ENCODE measurements around the gene SPDYE4.

SPDYE4 gene

DNA sequence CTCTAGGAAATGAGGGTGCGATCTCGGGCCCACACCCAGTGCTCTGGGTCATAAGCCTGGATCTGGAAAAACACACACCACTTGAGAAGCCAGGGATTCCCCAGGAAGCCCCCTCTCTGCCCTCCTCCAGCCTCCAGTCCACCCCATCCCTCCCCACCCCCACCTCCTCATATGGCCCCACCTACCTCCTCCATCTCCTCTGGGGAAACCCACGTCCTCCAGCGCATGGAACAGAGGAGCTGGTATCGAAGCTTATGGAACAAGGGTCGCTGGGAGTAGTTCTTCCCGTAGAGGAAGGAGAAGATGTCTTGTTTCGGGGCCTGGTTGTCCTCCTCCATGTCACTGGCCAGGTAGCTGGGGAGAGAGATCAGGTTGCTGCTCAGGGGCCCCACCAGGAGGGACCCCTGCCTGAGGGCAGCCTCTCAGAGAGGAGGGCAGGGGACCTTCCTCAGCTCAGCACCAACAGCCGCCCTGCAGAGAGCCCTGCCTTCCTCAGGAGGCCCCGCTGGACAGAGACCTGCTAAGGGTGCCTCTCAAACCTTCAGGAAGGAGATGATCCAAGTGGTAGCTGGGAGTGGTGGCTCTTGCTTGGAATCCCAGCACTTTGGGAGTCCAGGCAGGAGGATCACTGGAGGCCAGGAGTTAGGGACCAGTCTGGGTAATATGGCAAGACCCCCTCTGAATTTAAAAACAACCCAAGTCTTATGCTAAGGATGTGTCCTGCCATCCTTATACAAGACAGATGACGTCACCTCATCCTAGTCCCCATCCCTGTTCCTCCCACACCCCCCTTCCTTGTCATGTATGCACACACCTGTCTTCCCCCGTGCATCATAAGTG is 5.0 kb downstream of the SPDYE4 start:
- H3K27me3 ChIP-seq (ENCODE audit: insufficient read depth, poor library complexity, severe bottlenecking) = no peaks in the 10 kb centered on the region
- H3K4me3 ChIP-seq (replicated peaks; ENCODE audit: insufficient read depth, low read length) = no peak overlapping the region
- no peak overlapping the region for H3K27ac ChIP-seq (replicated peaks)
- no peak for DNase-seq (ENCODE audit: low read depth in 1 of 2, low spot score in 1 of 2)
- TF ChIP-seq, protein P1, sequence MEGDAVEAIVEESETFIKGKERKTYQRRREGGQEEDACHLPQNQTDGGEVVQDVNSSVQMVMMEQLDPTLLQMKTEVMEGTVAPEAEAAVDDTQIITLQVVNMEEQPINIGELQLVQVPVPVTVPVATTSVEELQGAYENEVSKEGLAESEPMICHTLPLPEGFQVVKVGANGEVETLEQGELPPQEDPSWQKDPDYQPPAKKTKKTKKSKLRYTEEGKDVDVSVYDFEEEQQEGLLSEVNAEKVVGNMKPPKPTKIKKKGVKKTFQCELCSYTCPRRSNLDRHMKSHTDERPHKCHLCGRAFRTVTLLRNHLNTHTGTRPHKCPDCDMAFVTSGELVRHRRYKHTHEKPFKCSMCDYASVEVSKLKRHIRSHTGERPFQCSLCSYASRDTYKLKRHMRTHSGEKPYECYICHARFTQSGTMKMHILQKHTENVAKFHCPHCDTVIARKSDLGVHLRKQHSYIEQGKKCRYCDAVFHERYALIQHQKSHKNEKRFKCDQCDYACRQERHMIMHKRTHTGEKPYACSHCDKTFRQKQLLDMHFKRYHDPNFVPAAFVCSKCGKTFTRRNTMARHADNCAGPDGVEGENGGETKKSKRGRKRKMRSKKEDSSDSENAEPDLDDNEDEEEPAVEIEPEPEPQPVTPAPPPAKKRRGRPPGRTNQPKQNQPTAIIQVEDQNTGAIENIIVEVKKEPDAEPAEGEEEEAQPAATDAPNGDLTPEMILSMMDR (IDR thresholded peaks at IDR 0.05; ENCODE audit: insufficient read depth, low read length) = no peak
- TF ChIP-seq, protein P2, sequence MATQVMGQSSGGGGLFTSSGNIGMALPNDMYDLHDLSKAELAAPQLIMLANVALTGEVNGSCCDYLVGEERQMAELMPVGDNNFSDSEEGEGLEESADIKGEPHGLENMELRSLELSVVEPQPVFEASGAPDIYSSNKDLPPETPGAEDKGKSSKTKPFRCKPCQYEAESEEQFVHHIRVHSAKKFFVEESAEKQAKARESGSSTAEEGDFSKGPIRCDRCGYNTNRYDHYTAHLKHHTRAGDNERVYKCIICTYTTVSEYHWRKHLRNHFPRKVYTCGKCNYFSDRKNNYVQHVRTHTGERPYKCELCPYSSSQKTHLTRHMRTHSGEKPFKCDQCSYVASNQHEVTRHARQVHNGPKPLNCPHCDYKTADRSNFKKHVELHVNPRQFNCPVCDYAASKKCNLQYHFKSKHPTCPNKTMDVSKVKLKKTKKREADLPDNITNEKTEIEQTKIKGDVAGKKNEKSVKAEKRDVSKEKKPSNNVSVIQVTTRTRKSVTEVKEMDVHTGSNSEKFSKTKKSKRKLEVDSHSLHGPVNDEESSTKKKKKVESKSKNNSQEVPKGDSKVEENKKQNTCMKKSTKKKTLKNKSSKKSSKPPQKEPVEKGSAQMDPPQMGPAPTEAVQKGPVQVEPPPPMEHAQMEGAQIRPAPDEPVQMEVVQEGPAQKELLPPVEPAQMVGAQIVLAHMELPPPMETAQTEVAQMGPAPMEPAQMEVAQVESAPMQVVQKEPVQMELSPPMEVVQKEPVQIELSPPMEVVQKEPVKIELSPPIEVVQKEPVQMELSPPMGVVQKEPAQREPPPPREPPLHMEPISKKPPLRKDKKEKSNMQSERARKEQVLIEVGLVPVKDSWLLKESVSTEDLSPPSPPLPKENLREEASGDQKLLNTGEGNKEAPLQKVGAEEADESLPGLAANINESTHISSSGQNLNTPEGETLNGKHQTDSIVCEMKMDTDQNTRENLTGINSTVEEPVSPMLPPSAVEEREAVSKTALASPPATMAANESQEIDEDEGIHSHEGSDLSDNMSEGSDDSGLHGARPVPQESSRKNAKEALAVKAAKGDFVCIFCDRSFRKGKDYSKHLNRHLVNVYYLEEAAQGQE (IDR thresholded peaks at IDR 0.05; ENCODE audit: insufficient replicate concordance, low read depth) = no peak
- TF ChIP-seq POLR2AphosphoS5 (IDR thresholded peaks at IDR 0.05; ENCODE audit: low read depth) = no peak
- no peak for TF ChIP-seq GABPA (IDR thresholded peaks at IDR 0.05; ENCODE audit: low read depth)
- TF ChIP-seq SPI1 (IDR thresholded peaks at IDR 0.05; ENCODE audit: borderline replicate concordance, low read depth) = no peak

DNA sequence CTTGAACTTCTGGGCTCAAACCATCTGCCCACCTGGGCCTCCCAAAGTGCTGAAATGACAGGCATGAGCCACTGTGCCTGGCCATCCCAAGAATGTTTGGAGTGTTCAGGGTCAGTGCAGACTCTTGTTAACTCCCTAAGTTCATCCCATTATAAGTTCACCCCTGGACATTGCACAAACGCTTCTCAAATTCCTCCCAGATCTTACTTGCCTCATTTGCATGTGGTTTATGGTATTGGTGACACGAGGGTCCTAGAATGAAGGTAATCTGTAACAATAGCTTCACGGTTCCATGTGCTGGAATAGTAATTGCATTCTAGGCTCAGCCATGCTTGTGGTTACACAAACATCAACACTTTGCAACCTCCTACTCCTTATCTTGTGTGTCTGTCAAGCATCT is 8.7 kb downstream of the SPDYE4 start:
- Histone ChIP-seq H3K27ac (replicated peaks) (no peak overlapping the region), H3K27me3 (ENCODE audit: insufficient read depth, poor library complexity, severe bottlenecking) (no peaks in the 10 kb centered on the region), H3K4me3 (replicated peaks; ENCODE audit: insufficient read depth, low read length) (no peak overlapping the region)
- TF ChIP-seq POLR2AphosphoS5 (IDR thresholded peaks at IDR 0.05; ENCODE audit: low read depth) = no peak
- TF ChIP-seq SPI1 (IDR thresholded peaks at IDR 0.05; ENCODE audit: borderline replicate concordance, low read depth) = no peak
- TF ChIP-seq, protein P1 (IDR thresholded peaks at IDR 0.05; ENCODE audit: insufficient read depth, low read length) = no peak
- no peak for TF ChIP-seq GABPA (IDR thresholded peaks at IDR 0.05; ENCODE audit: low read depth)
- TF ChIP-seq, protein P2 (IDR thresholded peaks at IDR 0.05; ENCODE audit: insufficient replicate concordance, low read depth) = no peak
- no peak for DNase-seq (ENCODE audit: low read depth in 1 of 2, low spot score in 1 of 2)

GRCh38 chr17:8747742-8748141 is 10.6 kb downstream of the SPDYE4 start:
- no peaks in the 10 kb centered on the region for H3K27me3 ChIP-seq (ENCODE audit: insufficient read depth, poor library complexity, severe bottlenecking)
- H3K27ac ChIP-seq (replicated peaks) = no peak overlapping the region
- DNase-seq (ENCODE audit: low read depth in 1 of 2, low spot score in 1 of 2) = no peak
- TF ChIP-seq, protein P1 (IDR thresholded peaks at IDR 0.05; ENCODE audit: insufficient read depth, low read length) = no peak
- TF ChIP-seq, protein P2 (IDR thresholded peaks at IDR 0.05; ENCODE audit: insufficient replicate concordance, low read depth) = no peak
- no peak for TF ChIP-seq POLR2AphosphoS5 (IDR thresholded peaks at IDR 0.05; ENCODE audit: low read depth)
- no peak for TF ChIP-seq GABPA (IDR thresholded peaks at IDR 0.05; ENCODE audit: low read depth)
- TF ChIP-seq SPI1 (IDR thresholded peaks at IDR 0.05; ENCODE audit: borderline replicate concordance, low read depth) = no peak
- no peak overlapping the region for H3K4me3 ChIP-seq (replicated peaks; ENCODE audit: insufficient read depth, low read length)

Data from HL-60 (cell line).